Omental fat pad (tissue), 4 donors: ENCODE data around the gene HPGDS. TPM values are rescaled to one million over a fixed set of nuclear protein-coding genes. Genes with fewer than 3 reads are reported as not detected.

Experiments
- ATAC-seq: fragments of 150-250 bp; one replicate; pipeline ENCODE4 v1.9.1; 2016; ENCODE audit warnings: mild to moderate bottlenecking, moderate library complexity; ENCODE audit not compliant: low FRiP score
- DNase-seq: peaks from one replicate; pipeline ENCODE4 v3.0.0-alpha.2; 2019; ENCODE audit warnings: low spot score
- CTCF ChIP-seq, 3 donors: fragments of 450-650 bp; IDR thresholded peaks; one replicate each; pipeline ENCODE4 v1.5.1; 2016 to 2017; ENCODE audit warnings: antibody characterized with exemption in 3 of 3, mild to moderate bottlenecking in 3 of 3, moderate library complexity in 2 of 3
- total RNA-seq, 4 donors: library from RNA; depleted of rRNA; stranded (reverse); fragments of >200 nt; gene quantifications; one replicate each; pipeline ENCODE4 v1.1.0, GENCODE V29; 2016

Gene HPGDS
- total RNA-seq, 4 donors from 2014 or later: 2.8 to 3.9 (median 3.2) TPM

- no peak for TF ChIP-seq CTCF (IDR thresholded peaks at IDR 0.05)
- ATAC-seq (no peak), DNase-seq (no peak)
These were observed 57.7 kb downstream of the HPGDS start for GRCh38 chr4:94284889-94285288.

- DNase-seq (no peak), ATAC-seq (no peak)
- no peak for TF ChIP-seq CTCF (IDR thresholded peaks at IDR 0.05)
These were observed 63.9 kb downstream of the HPGDS start for GRCh38 chr4:94278781-94279180.

DNA sequence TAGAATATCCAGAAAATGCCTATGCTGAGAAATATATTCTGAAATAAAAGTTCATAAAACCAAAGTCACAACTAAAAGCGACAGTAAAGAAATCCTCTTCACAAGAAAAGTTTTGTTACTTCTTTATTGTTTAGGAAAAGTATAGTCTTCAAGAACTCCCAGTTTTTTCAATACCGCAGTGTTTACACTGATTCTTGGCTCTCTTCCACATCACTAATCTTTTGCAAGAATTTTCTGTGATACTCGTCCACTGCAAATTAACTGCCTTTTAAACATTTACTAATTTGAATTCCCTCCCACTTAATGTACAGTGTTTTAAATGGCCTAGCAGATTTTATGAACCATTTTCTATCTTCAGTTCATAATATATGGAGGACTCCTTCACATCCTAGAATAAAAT is 65.1 kb downstream of the HPGDS start:
- no peak for TF ChIP-seq CTCF (IDR thresholded peaks at IDR 0.05)
- DNase-seq (no peak), ATAC-seq (no peak)

GRCh38 chr4:94276204-94276603 is 66.4 kb downstream of the HPGDS start:
- no peak for TF ChIP-seq CTCF (IDR thresholded peaks at IDR 0.05)
- ATAC-seq: no peak
- DNase-seq: no peak

GRCh38 chr4:94274912-94275311 is 67.7 kb downstream of the HPGDS start:
- ATAC-seq (no peak), DNase-seq (no peak)
- no peak for TF ChIP-seq CTCF (IDR thresholded peaks at IDR 0.05)

GRCh38 chr4:94271248-94271647 is 71.4 kb downstream of the HPGDS start:
- no peak for TF ChIP-seq CTCF (IDR thresholded peaks at IDR 0.05)
- ATAC-seq (no peak), DNase-seq (no peak)

DNA sequence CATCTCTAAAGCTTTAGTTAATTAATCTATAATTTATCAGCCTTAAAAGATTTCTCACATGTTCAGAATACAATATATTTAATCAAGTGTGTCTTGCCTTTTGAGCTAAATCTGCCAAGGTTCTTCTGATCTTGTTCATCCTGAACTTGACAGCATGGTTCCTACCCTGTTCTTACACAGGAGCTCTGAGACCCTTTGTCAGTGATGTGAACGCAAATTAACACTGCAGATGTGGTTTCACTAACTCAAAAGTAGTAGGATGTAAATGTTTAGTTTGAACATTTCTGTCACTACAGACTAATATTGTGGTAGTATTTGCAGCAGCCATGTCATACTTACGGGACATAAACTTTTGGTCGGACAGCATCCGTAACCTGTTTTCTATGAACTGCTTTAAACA is 75.6 kb downstream of the HPGDS start:
- TF ChIP-seq CTCF (IDR thresholded peaks at IDR 0.05): no peak
- no peak for DNase-seq
- no peak for ATAC-seq
